Measurements from ENCODE around the gene UTP15.

- TF ChIP-seq CTCF (conservative IDR thresholded peaks at IDR 0.05; ENCODE audit: low read length) = no peak
- no peak for TF ChIP-seq EZH2phosphoT487 (IDR thresholded peaks at IDR 0.05; ENCODE audit: borderline replicate concordance, low read depth, low read length)
Observed at GRCh38 chr5:73625372-73625943, 59.9 kb downstream of the UTP15 start.

Data from OCI-LY7 (cell line).